IMR-90 (cell line): Measurements from ENCODE around the gene SIDT1. TPM values are rescaled to one million over a fixed set of nuclear protein-coding genes. Genes with fewer than 3 reads are reported as not detected.

Experiments used
- ATAC-seq: fragments of 200-7000 bp; cut with Tn5 transposase; 2 replicates; pipeline ENCODE4 v1.9.1; 2020; ENCODE audit warnings: low read depth, mild to moderate bottlenecking, moderate library complexity
- BruUV-seq: library from RNA; stranded (reverse); fragments of 400-500 nt; replicated peaks from 2 replicates; lab custom pipeline; 2021; lab: Mats Ljungman, UMichigan
- CTCF ChIA-PET: fragments of 300-600 bp; formaldehyde crosslinking; extraction: SDS; loops from one replicate; lab custom pipeline; 2021; ENCODE audit warnings: antibody characterized with exemption; lab: Yijun Ruan, JAX
- POLR2A ChIA-PET: fragments of 300-600 bp; sonication (Branson Sonifier 250); formaldehyde crosslinking; loops from one replicate; lab custom pipeline; 2022; ENCODE audit warnings: antibody characterized with exemption; ENCODE audit not compliant: unreplicated experiment; lab: Charles Lee
- DNase-seq: peaks from one replicate; pipeline ENCODE4 v3.0.0; 2013
- H2AFZ ChIP-seq: replicated peaks from 2 replicates; pipeline ENCODE3; 2013; ENCODE audit warnings: low read length, mild to moderate bottlenecking; ENCODE audit not compliant: poor library complexity
- H2AK5ac ChIP-seq: 2 replicates; pipeline ENCODE4 v1.6.1; 2013; ENCODE audit warnings: low read depth, low read length, inconsistent platforms
- H2AK9ac ChIP-seq: replicated peaks from 2 replicates; pipeline ENCODE3; 2013; ENCODE audit warnings: mild to moderate bottlenecking, low read depth, low read length, moderate library complexity; ENCODE audit not compliant: poor library complexity
- H2BK120ac ChIP-seq: 2 replicates; pipeline ENCODE4 v1.6.1; 2013; ENCODE audit warnings: low read depth, low read length, inconsistent platforms
- H2BK15ac ChIP-seq: 3 replicates; pipeline ENCODE4 v1.6.1; 2013; ENCODE audit warnings: low read depth, low read length, inconsistent platforms
- H2BK20ac ChIP-seq: 2 replicates; pipeline ENCODE4 v1.6.1; 2013; ENCODE audit warnings: low read depth, mild to moderate bottlenecking, inconsistent platforms, low read length, moderate library complexity
- H2BK5ac ChIP-seq: 2 replicates; pipeline ENCODE4 v1.6.1; 2013; ENCODE audit warnings: mild to moderate bottlenecking, low read depth, low read length, inconsistent platforms; ENCODE audit not compliant: poor library complexity, severe bottlenecking
- H3K14ac ChIP-seq: replicated peaks from 2 replicates; pipeline ENCODE4 v1.6.1; 2013; ENCODE audit warnings: low read depth, low read length, inconsistent platforms
- H3K18ac ChIP-seq: 2 replicates; pipeline ENCODE4 v1.6.1; 2013; ENCODE audit warnings: low read depth, low read length, control low read depth
- H3K23ac ChIP-seq: 2 replicates; pipeline ENCODE4 v1.6.1; 2013; ENCODE audit warnings: low read depth, low read length, inconsistent platforms
- H3K27ac ChIP-seq: 2 replicates; pipeline ENCODE4 v1.5.1; 2013; ENCODE audit warnings: mild to moderate bottlenecking, control low read depth, low read length; ENCODE audit not compliant: insufficient read depth
- H3K27me3 ChIP-seq: 2 replicates; pipeline ENCODE4 v1.6.1; 2013; ENCODE audit warnings: low read length; ENCODE audit not compliant: control insufficient read depth, insufficient read depth
- H3K36me3 ChIP-seq: 2 replicates; pipeline ENCODE4 v1.6.1; 2013; ENCODE audit warnings: low read length, mixed read lengths; ENCODE audit not compliant: control insufficient read depth, insufficient read depth
- H3K4ac ChIP-seq: 2 replicates; pipeline ENCODE4 v1.6.1; 2013; ENCODE audit warnings: low read depth, low read length, inconsistent platforms
- H3K4me1 ChIP-seq: 2 replicates; pipeline ENCODE4 v1.6.1; 2013; ENCODE audit warnings: low read length, mixed read lengths; ENCODE audit not compliant: control insufficient read depth, insufficient read depth
- H3K4me2 ChIP-seq: 2 replicates; pipeline ENCODE4 v1.6.1; 2013; ENCODE audit warnings: low read depth, mild to moderate bottlenecking, control low read depth, low read length, moderate library complexity
- H3K4me3 ChIP-seq: 2 replicates; pipeline ENCODE4 v1.5.1; 2013; ENCODE audit warnings: low read depth, mild to moderate bottlenecking, control low read depth, low read length, moderate library complexity; ENCODE audit not compliant: insufficient read depth
- H3K56ac ChIP-seq: 2 replicates; pipeline ENCODE4 v1.6.1; 2013; ENCODE audit warnings: low read length, inconsistent platforms; ENCODE audit not compliant: insufficient read depth; ENCODE audit errors: extremely low read depth
- H3K79me1 ChIP-seq, 2 experiments: 2 replicates each; pipeline ENCODE4 v1.6.1; 2013; ENCODE audit warnings: low read length in 2 of 2, inconsistent platforms in 1 of 2, low read depth in 1 of 2
- H3K9ac ChIP-seq: 2 replicates; pipeline ENCODE4 v1.6.1; 2013; ENCODE audit warnings: low read depth, low read length, control low read depth
- H3K9me1 ChIP-seq: 2 replicates; pipeline ENCODE4 v1.6.1; 2013; ENCODE audit warnings: low read length, inconsistent platforms; ENCODE audit not compliant: insufficient read depth
- H3K9me3 ChIP-seq: 2 replicates; pipeline ENCODE4 v1.6.1; 2013; ENCODE audit warnings: low read length; ENCODE audit not compliant: control insufficient read depth, insufficient read depth
- H4K20me1 ChIP-seq: 2 replicates; pipeline ENCODE4 v1.6.1; 2013; ENCODE audit warnings: low read length, inconsistent platforms; ENCODE audit not compliant: insufficient read depth
- H4K5ac ChIP-seq: 2 replicates; pipeline ENCODE4 v1.6.1; 2013; ENCODE audit warnings: mild to moderate bottlenecking, low read depth, low read length, control low read depth
- H4K8ac ChIP-seq, 2 experiments: 2 replicates each; pipeline ENCODE4 v1.6.1; 2013; ENCODE audit warnings: low read depth in 2 of 2, low read length in 2 of 2, control low read depth in 1 of 2, inconsistent platforms in 1 of 2
- H4K91ac ChIP-seq: 2 replicates; pipeline ENCODE4 v1.6.1; 2013; ENCODE audit warnings: low read depth, low read length, inconsistent platforms; ENCODE audit not compliant: insufficient read depth
- CTCF ChIP-seq: conservative IDR thresholded peaks from 2 replicates; pipeline ENCODE4 v1.5.1; 2012; ENCODE audit warnings: mild to moderate bottlenecking, low read depth, low read length, improper control_type of control experiment
- FOS ChIP-seq: fragments of 150-350 bp; IDR thresholded peaks from 2 replicates; pipeline ENCODE4 v1.6.1; 2016; ENCODE audit warnings: low read depth, low read length
- MAZ ChIP-seq: IDR thresholded peaks from 2 replicates; pipeline ENCODE4 v1.6.1; 2012; ENCODE audit warnings: low read depth, mild to moderate bottlenecking, low read length, improper control_type of control experiment, moderate library complexity, borderline replicate concordance
- RAD21 ChIP-seq: IDR thresholded peaks from 2 replicates; pipeline ENCODE4 v1.6.1; 2012; ENCODE audit warnings: low read length, improper control_type of control experiment
- RCOR1 ChIP-seq: IDR thresholded peaks from 2 replicates; pipeline ENCODE4 v1.6.1; 2012; ENCODE audit warnings: mild to moderate bottlenecking, low read length, improper control_type of control experiment; ENCODE audit not compliant: insufficient replicate concordance
- SMC3 ChIP-seq: fragments of 150-350 bp; IDR thresholded peaks from 2 replicates; pipeline ENCODE4 v1.6.1; 2016; ENCODE audit warnings: low read depth, mild to moderate bottlenecking, antibody characterized with exemption, low read length, moderate library complexity
- WGBS, 2 experiments: methylation state at CpG; one replicate each; pipeline versions ENCODE4 v1.1.5 to v1.1.7; 2013; ENCODE audit warnings: missing lambda C conversion rate in 2 of 2; ENCODE audit not compliant: insufficient read length in 1 of 2; ENCODE audit errors: extremely low coverage in 2 of 2; 5-methylcytosine and 5-hydroxymethylcytosine counted together
- dilution Hi-C: fragments of 300-500 bp; cut with HindIII; formaldehyde crosslinking; loops from one replicate; pipeline ENCODE4 v1.14.3; 2018; ENCODE audit warnings: low sequenced_read_pairs; ENCODE audit not compliant: unreplicated experiment
- in situ Hi-C: fragments of 300-500 bp; cut with MboI; formaldehyde crosslinking; loops from 3 replicates; pipeline ENCODE4 v1.14.3; 2019; ENCODE audit warnings: low sequenced_read_pairs, inconsistent platforms, mixed read lengths
- intact Hi-C: fragments of 100-400 bp; cut with micrococcal nuclease; formaldehyde crosslinking; loops from 2 replicates; pipeline ENCODE4 v1.10.0; 2022
- polyA plus RNA-seq, 3 experiments: library from polyadenylated mRNA; depleted of rRNA; stranded (reverse); fragments of >200 nt; gene quantifications; 2 replicates each; pipeline ENCODE4 v1.2.3, GENCODE V29; 2012; ENCODE audit warnings: low replicate concordance in 1 of 3
- total RNA-seq: library from RNA; depleted of rRNA; stranded (reverse); fragments of >200 nt; gene quantifications from 2 replicates; pipeline ENCODE4 v1.2.3, GENCODE V29; 2012
- TF ChIP-seq, protein P1 (sequence below): fragments of 150-350 bp; IDR thresholded peaks from 2 replicates; pipeline ENCODE4 v1.6.1; 2016; ENCODE audit warnings: low read depth, mild to moderate bottlenecking, low read length, moderate library complexity, borderline replicate concordance

The SIDT1 gene
- total and polyA plus RNA-seq, 2 of the 4 experiments (the other 2 are of a cell fraction): not detected

- no peak overlapping the region for H3K4ac ChIP-seq
- ChIA-PET POLR2A (no interaction called here), CTCF (no interaction called here)
- H2BK5ac ChIP-seq: no peak overlapping the region
- in situ Hi-C loops: no loop called here
- no peak overlapping the region for H2AK5ac ChIP-seq
- no peak overlapping the region for H3K56ac ChIP-seq
- no peak overlapping the region for H3K14ac ChIP-seq
- H2BK120ac ChIP-seq: no peak overlapping the region
- no peak overlapping the region for H2BK15ac ChIP-seq
- H3K4me1 ChIP-seq: peaks cover 7% of the 10 kb centered on the region
- H2AK9ac ChIP-seq: no peak overlapping the region
- H3K9me3 ChIP-seq: no peaks in the 10 kb centered on the region
- DNase-seq: no peak
- H3K23ac ChIP-seq: no peak overlapping the region
- H4K8ac ChIP-seq: no peak overlapping the region
- H3K4me3 ChIP-seq: no peak overlapping the region
- no peak overlapping the region for H3K9ac ChIP-seq
- no peaks in the 10 kb centered on the region for H4K20me1 ChIP-seq
- H3K79me1 ChIP-seq: no peaks in the 10 kb centered on the region; a peak in 2 of 4 replicates
- no TSS peak for BruUV-seq
- no peak overlapping the region for H3K4me2 ChIP-seq
- no peak overlapping the region for H4K91ac ChIP-seq
- TF ChIP-seq RAD21 (no peak), RCOR1 (no peak), CTCF (no peak), MAZ (no peak), FOS (no peak), SMC3 (no peak)
- TF ChIP-seq, protein P1, sequence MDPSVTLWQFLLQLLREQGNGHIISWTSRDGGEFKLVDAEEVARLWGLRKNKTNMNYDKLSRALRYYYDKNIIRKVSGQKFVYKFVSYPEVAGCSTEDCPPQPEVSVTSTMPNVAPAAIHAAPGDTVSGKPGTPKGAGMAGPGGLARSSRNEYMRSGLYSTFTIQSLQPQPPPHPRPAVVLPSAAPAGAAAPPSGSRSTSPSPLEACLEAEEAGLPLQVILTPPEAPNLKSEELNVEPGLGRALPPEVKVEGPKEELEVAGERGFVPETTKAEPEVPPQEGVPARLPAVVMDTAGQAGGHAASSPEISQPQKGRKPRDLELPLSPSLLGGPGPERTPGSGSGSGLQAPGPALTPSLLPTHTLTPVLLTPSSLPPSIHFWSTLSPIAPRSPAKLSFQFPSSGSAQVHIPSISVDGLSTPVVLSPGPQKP: no peak
- H2AFZ ChIP-seq: no peak overlapping the region
- dilution Hi-C loops: no loop called here
- no peak overlapping the region for H3K18ac ChIP-seq
- no peak overlapping the region for H3K27ac ChIP-seq
- no peak for ATAC-seq
- no peak overlapping the region for H2BK20ac ChIP-seq
- H4K5ac ChIP-seq: no peak overlapping the region
- peaks cover 28% of the 10 kb centered on the region for H3K36me3 ChIP-seq
- WGBS, 2 experiments: no CpG with 5 or more reads among the region's 3 CpGs
- peaks cover 15% of the 10 kb centered on the region for H3K9me1 ChIP-seq
- H3K27me3 ChIP-seq: no peaks in the 10 kb centered on the region
- intact Hi-C loops: no loop called here
Observed at GRCh38 chr3:113658107-113658506, 125.8 kb downstream of the SIDT1 start.
